Heart right ventricle (tissue), 16 donors: ENCODE results near the gene PRR14L. TPM values are rescaled to one million over a fixed set of nuclear protein-coding genes. Genes with fewer than 3 reads are reported as not detected.
A peak's percentile ranks its signal among the peaks of the same experiment; 100 is the strongest.
"Not testable (repeated sequence)": the region's sequence is repeated elsewhere in the genome, so short reads cannot be mapped to it uniquely, and the experiment has no call there.

Experiments used
- ATAC-seq, 8 donors: fragments of 200-7000 bp; cut with Tn5 transposase; one replicate each; pipeline ENCODE4 v1.9.1; 2020; ENCODE audit warnings: mild to moderate bottlenecking in 8 of 8, moderate library complexity in 8 of 8, moderate number of reproducible peaks in 1 of 8
- DNase-seq, 2 donors: peaks; one replicate each; pipeline ENCODE4 v3.0.0-alpha.2; 2020
- H3K27ac ChIP-seq, 10 donors: fragments of 200-600 bp; sonication (generic) in 2 of 10; one replicate each; pipeline versions ENCODE4 v1.5.0 to v1.8.0; 2020 to 2022; ENCODE audit warnings: mild to moderate bottlenecking in 3 of 10
- H3K27me3 ChIP-seq, 7 donors: fragments of 200-600 bp; one replicate each; pipeline ENCODE4 v1.8.0; 2021 to 2022; ENCODE audit warnings: mild to moderate bottlenecking in 2 of 7
- H3K36me3 ChIP-seq, 9 donors: fragments of 200-600 bp; sonication (generic) in 1 of 9; one replicate each; pipeline versions ENCODE4 v1.5.0 to v1.8.0; 2020 to 2022; ENCODE audit warnings: mild to moderate bottlenecking in 2 of 9
- H3K4me1 ChIP-seq, 9 donors: fragments of 200-600 bp; sonication (generic) in 1 of 9; one replicate each; pipeline versions ENCODE4 v1.5.0 to v1.8.0; 2020 to 2022; ENCODE audit warnings: mild to moderate bottlenecking in 4 of 9
- H3K4me3 ChIP-seq, 10 donors: fragments of 200-600 bp; sonication (generic) in 2 of 10; one replicate each; pipeline versions ENCODE4 v1.5.0 to v1.8.0; 2020 to 2022; ENCODE audit warnings: mild to moderate bottlenecking in 7 of 10, moderate library complexity in 2 of 10
- H3K9me3 ChIP-seq, 11 donors: fragments of 200-600 bp in 10 of 11; sonication (generic) in 2 of 11; one replicate each; pipeline versions ENCODE4 v1.5.0 to v1.8.0; 2013 to 2022; ENCODE audit warnings: mild to moderate bottlenecking in 2 of 11, control low read depth in 1 of 11, moderate library complexity in 1 of 11
- CTCF ChIP-seq, 9 donors: fragments of 200-600 bp; sonication (generic) in 2 of 9; IDR thresholded peaks; one replicate each; pipeline versions ENCODE4 v1.5.0 to v1.8.0; 2021 to 2022; ENCODE audit warnings: antibody characterized with exemption in 9 of 9, mild to moderate bottlenecking in 5 of 9, moderate library complexity in 1 of 9
- WGBS, 2 donors: extraction: QIAGEN DNeasy Blood & Tissue Kit; methylation state at CpG; one replicate each; pipeline ENCODE4 v1.1.7; 2013; ENCODE audit warnings: inconsistent platforms in 1 of 2; 5-methylcytosine and 5-hydroxymethylcytosine counted together
- intact Hi-C, 10 donors: fragments of 100-400 bp; cut with DNase I; formaldehyde crosslinking; loops; one replicate each; pipeline versions ENCODE4 v1.11.1 to v1.14.2; 2022
- polyA plus RNA-seq, 2 donors: library from polyadenylated mRNA; stranded (reverse); fragments of 200-250 nt; gene quantifications; one replicate each; pipeline ENCODE4 v1.2.3, GENCODE V29; 2013
- total RNA-seq, 10 donors: library from RNA; stranded (reverse); fragmentation: NEBNext Ultra II Directional in 3 of 10; extraction: Animal tissue kit (Norgen Biotek cat#: 25700) in 3 of 10; gene quantifications; one replicate each; pipeline versions ENCODE4 v1.2.1 to v1.2.4, GENCODE V29; 2021 to 2023
- donor health status: Arrhythmogenic right ventricular cardiomyopathy.
- donor health status: ischemic (EF 13 %, LVEDD 7.1; RV severe dilation, severe dysfunction).
- donor health status: healthy with polysubstance abuse.
- donor health status: DM: no; HTN: yes; CAD: no.
- donor health status: DM: no; HTN: no; CAD: no.
- donor health status: ischemic (EF 25% LVEDD 6.9; RV normal size, moderate dysfunction).
- donor health status: ischemic (EF 25% LVEDD 5.7; RV mildly dilated, moderate dysfunction).
- donor health status: healthy.
- donor health status: DM: yes; HTN: yes; CAD: no.
- donor health status: Ischemic cardiomyopathy.
- donor health status: ischemic (EF 35%, LVEDD 5.7; RV mildly dilated, moderate dysfunction).
- donor health status: nonischemic (EF 11% LVEDD 7.7; RV severe dilation, severe dysfunction).
- donor health status: DM: yes; HTN: yes; CAD: no.
- donor health status: PGD.
- donor health status: ischemic (EF 29% LVEDD 5.4; RV normal size, mild dysfunction).
- donor health status: nonischemic (EF 23%, LVEDD 6.1; RV moderate dilation, normal function).

The PRR14L gene
- total and polyA plus RNA-seq, 12 donors: 4.0 to 19.6 (median 17.0) TPM

GRCh38 chr22:31707519-31707918 lies 42.4 kb downstream of the PRR14L start:
- intact Hi-C loops: no loop called here
- peaks cover 0 to 98% (median 37%) of the 10 kb centered on the region in 9 donors for H3K36me3 ChIP-seq
- ATAC-seq: no peak

GRCh38 chr22:31695423-31695822 lies 54.5 kb downstream of the PRR14L start:
- no peak overlapping the region for H3K4me3 ChIP-seq
- peaks cover 0 to 12% (median 0%) of the 10 kb centered on the region in 9 donors for H3K4me1 ChIP-seq
- no peaks in the 10 kb centered on the region for H3K9me3 ChIP-seq
- ATAC-seq (no peak), DNase-seq (no peak)
- peak overlapping the region in 1 of 10 donors; percentile 6 for H3K27ac ChIP-seq
- no peak for TF ChIP-seq CTCF (IDR thresholded peaks at IDR 0.05)
- WGBS, 2 donors: 73 to 76% methylated on average over 4 of the region's 4 CpGs
- intact Hi-C loops: no loop called here
- H3K27me3 ChIP-seq: no peaks in the 10 kb centered on the region
- peaks cover 0 to 100% (median 45%) of the 10 kb centered on the region in 9 donors for H3K36me3 ChIP-seq

More at GRCh38 chr22:31707519-31707918, 42.4 kb downstream of the PRR14L start:
- no peak for TF ChIP-seq CTCF (IDR thresholded peaks at IDR 0.05)
- Histone ChIP-seq H3K9me3 (no peaks in the 10 kb centered on the region), H3K4me3 (no peak overlapping the region), H3K27ac (no peak overlapping the region), H3K27me3 (no peaks in the 10 kb centered on the region), H3K4me1 (peaks cover 0 to 4% (median 0%) of the 10 kb centered on the region in 9 donors)
- DNase-seq: no peak
- 89 to 92% methylated on average over 8 of the region's 8 CpGs for WGBS, 2 donors

- H3K9me3 ChIP-seq, DNase-seq, H3K27ac ChIP-seq, intact Hi-C loops, H3K27me3 ChIP-seq, ATAC-seq, H3K4me3 ChIP-seq: not testable (repeated sequence)
- 98 to 99% methylated on average over 11 of the region's 11 CpGs for WGBS, 2 donors
- Histone ChIP-seq H3K36me3 (peaks cover 0 to 100% (median 32%) of the 10 kb centered on the region in 9 donors), H3K4me1 (peaks cover 0 to 12% (median 0%) of the 10 kb centered on the region in 9 donors)
Observed at GRCh38 chr22:31694046-31694445, 55.9 kb downstream of the PRR14L start.

GRCh38 chr22:31692186-31692886 lies 57.6 kb downstream of the PRR14L start:
- no peak for TF ChIP-seq CTCF (IDR thresholded peaks at IDR 0.05)
- intact Hi-C loops: no loop called here

GRCh38 chr22:31691408-31691807 lies 58.5 kb downstream of the PRR14L start:
- TF ChIP-seq CTCF (IDR thresholded peaks at IDR 0.05): no peak
- no peak for ATAC-seq
- intact Hi-C loops: no loop called here
- H3K9me3 ChIP-seq: no peaks in the 10 kb centered on the region
- 95 to 96% methylated on average over 3 of the region's 3 CpGs for WGBS, 2 donors
- H3K27ac ChIP-seq: no peak overlapping the region
- no peak for DNase-seq
- H3K27me3 ChIP-seq: no peaks in the 10 kb centered on the region
- H3K36me3 ChIP-seq: peaks cover 0 to 100% (median 32%) of the 10 kb centered on the region in 9 donors
- H3K4me3 ChIP-seq: no peak overlapping the region
- H3K4me1 ChIP-seq: peaks cover 0 to 12% (median 0%) of the 10 kb centered on the region in 9 donors

More at GRCh38 chr22:31692186-31692886, 57.6 kb downstream of the PRR14L start:
- H3K36me3 ChIP-seq: peaks cover 0 to 100% (median 32%) of the 10 kb centered on the region in 9 donors
- H3K9me3 ChIP-seq: no peaks in the 10 kb centered on the region
- no peak overlapping the region for H3K4me3 ChIP-seq
- H3K4me1 ChIP-seq: peaks cover 0 to 12% (median 0%) of the 10 kb centered on the region in 9 donors
- 95 to 98% methylated on average over 1 of the region's 1 CpG for WGBS, 2 donors
- H3K27me3 ChIP-seq: no peaks in the 10 kb centered on the region
- peak overlapping the region in 1 of 10 donors; percentile 23 for H3K27ac ChIP-seq
- DNase-seq (no peak), ATAC-seq (no peak)
